ENCODE measurements around the gene BACH2.

Gene BACH2

GRCh38 chr6:90190752-90191395, 105.8 kb downstream of the BACH2 start:
- peak overlapping the region; percentile 21 for H3K4me3 ChIP-seq (ENCODE audit: low read length)
- H4K20me1 ChIP-seq (ENCODE audit: control insufficient read depth, insufficient read depth, low read depth, low read length) = peaks cover 76% of the 10 kb centered on the region
- TF ChIP-seq, protein P1, sequence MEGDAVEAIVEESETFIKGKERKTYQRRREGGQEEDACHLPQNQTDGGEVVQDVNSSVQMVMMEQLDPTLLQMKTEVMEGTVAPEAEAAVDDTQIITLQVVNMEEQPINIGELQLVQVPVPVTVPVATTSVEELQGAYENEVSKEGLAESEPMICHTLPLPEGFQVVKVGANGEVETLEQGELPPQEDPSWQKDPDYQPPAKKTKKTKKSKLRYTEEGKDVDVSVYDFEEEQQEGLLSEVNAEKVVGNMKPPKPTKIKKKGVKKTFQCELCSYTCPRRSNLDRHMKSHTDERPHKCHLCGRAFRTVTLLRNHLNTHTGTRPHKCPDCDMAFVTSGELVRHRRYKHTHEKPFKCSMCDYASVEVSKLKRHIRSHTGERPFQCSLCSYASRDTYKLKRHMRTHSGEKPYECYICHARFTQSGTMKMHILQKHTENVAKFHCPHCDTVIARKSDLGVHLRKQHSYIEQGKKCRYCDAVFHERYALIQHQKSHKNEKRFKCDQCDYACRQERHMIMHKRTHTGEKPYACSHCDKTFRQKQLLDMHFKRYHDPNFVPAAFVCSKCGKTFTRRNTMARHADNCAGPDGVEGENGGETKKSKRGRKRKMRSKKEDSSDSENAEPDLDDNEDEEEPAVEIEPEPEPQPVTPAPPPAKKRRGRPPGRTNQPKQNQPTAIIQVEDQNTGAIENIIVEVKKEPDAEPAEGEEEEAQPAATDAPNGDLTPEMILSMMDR (IDR thresholded peaks at IDR 0.05; ENCODE audit: low read depth, low read length, poor library complexity, severe bottlenecking) = no peak
- no peak for TF ChIP-seq EZH2phosphoT487 (IDR thresholded peaks at IDR 0.05; ENCODE audit: borderline replicate concordance, low read length)
- peak overlapping the region; percentile 41 for H3K4me2 ChIP-seq (ENCODE audit: low read length)
- peaks cover 99% of the 10 kb centered on the region for H3K4me1 ChIP-seq (ENCODE audit: control insufficient read depth, low read length)
- H3K79me2 ChIP-seq (ENCODE audit: control insufficient read depth, low read length) = peaks cover 100% of the 10 kb centered on the region
- no peaks in the 10 kb centered on the region for H3K9me3 ChIP-seq (ENCODE audit: control insufficient read depth, insufficient read depth, low read length)
- no peaks in the 10 kb centered on the region for H3K27me3 ChIP-seq (ENCODE audit: control insufficient read depth, low read length)
- no peaks in the 10 kb centered on the region for H3K9me2 ChIP-seq (replicated peaks; ENCODE audit: control insufficient read depth, low read length)
- peaks cover 92% of the 10 kb centered on the region for H3K36me3 ChIP-seq (ENCODE audit: control insufficient read depth, low read length)
- H3K27ac ChIP-seq (ENCODE audit: low read depth, low read length) = peak overlapping the region; percentile 35
- peaks cover 44% of the 10 kb centered on the region for H3F3A ChIP-seq (ENCODE audit: control insufficient read depth, insufficient read depth)

GRCh38 chr6:90190131-90190530, 106.5 kb downstream of the BACH2 start:
- H3K27ac ChIP-seq (ENCODE audit: low read depth, low read length) = no peak overlapping the region
- peaks cover 71% of the 10 kb centered on the region for H4K20me1 ChIP-seq (ENCODE audit: control insufficient read depth, insufficient read depth, low read depth, low read length)
- H3K9me2 ChIP-seq (replicated peaks; ENCODE audit: control insufficient read depth, low read length) = no peaks in the 10 kb centered on the region
- H3K4me1 ChIP-seq (ENCODE audit: control insufficient read depth, low read length) = peaks cover 96% of the 10 kb centered on the region
- no peaks in the 10 kb centered on the region for H3K27me3 ChIP-seq (ENCODE audit: control insufficient read depth, low read length)
- H3F3A ChIP-seq (ENCODE audit: control insufficient read depth, insufficient read depth) = peaks cover 51% of the 10 kb centered on the region
- peaks cover 91% of the 10 kb centered on the region for H3K36me3 ChIP-seq (ENCODE audit: control insufficient read depth, low read length)
- H3K9me3 ChIP-seq (ENCODE audit: control insufficient read depth, insufficient read depth, low read length) = no peaks in the 10 kb centered on the region
- H3K79me2 ChIP-seq (ENCODE audit: control insufficient read depth, low read length) = peaks cover 100% of the 10 kb centered on the region
- TF ChIP-seq, protein P1 (IDR thresholded peaks at IDR 0.05; ENCODE audit: low read depth, low read length, poor library complexity, severe bottlenecking) = no peak
- TF ChIP-seq EZH2phosphoT487 (IDR thresholded peaks at IDR 0.05; ENCODE audit: borderline replicate concordance, low read length) = no peak
- H3K4me2 ChIP-seq (ENCODE audit: low read length) = peak overlapping the region; percentile 41
- H3K4me3 ChIP-seq (ENCODE audit: low read length) = no peak overlapping the region; the same call in 1 of the 2 replicates

DNA sequence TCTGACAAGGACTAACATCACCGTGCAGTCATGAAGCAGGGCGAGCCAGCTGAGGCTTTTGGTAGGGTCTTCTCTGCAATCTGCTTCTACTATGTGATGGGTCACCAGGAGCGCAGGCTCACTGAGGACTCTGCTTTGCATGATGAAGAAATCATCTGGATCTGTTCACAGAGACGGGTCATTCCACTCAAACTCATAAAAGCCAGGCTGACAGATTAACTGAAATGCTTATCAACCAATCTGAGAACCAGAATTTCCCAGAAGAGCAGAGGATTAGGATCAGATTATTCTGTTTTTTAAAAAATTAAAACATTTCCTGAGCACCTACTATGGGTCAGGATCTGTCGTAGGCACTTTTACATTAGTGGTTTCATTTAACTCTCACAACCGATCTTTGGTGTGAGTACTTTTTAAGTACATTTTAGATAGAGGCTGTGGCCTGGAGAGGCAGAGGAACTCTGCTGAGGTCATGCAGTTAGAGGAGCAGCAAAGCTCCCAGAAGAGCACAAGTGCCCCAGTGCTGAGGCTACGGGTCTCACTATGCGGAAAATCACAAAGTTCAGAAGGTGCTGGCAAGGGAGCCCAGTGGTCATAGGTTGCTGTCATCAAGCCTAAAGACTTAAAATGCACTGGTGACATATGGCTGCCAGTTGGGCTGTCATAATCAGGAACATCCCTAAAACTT, 109.1 kb downstream of the BACH2 start:
- Histone ChIP-seq H3K4me2 (ENCODE audit: low read length) (peak overlapping the region; percentile 46), H3K79me2 (ENCODE audit: control insufficient read depth, low read length) (peaks cover 100% of the 10 kb centered on the region), H3K9me2 (replicated peaks; ENCODE audit: control insufficient read depth, low read length) (no peaks in the 10 kb centered on the region), H4K20me1 (ENCODE audit: control insufficient read depth, insufficient read depth, low read depth, low read length) (peaks cover 65% of the 10 kb centered on the region), H3K36me3 (ENCODE audit: control insufficient read depth, low read length) (peaks cover 91% of the 10 kb centered on the region), H3F3A (ENCODE audit: control insufficient read depth, insufficient read depth) (peaks cover 67% of the 10 kb centered on the region), H3K4me1 (ENCODE audit: control insufficient read depth, low read length) (peaks cover 93% of the 10 kb centered on the region), H3K27me3 (ENCODE audit: control insufficient read depth, low read length) (no peaks in the 10 kb centered on the region), H3K27ac (ENCODE audit: low read depth, low read length) (peak overlapping the region; percentile 43), H3K4me3 (ENCODE audit: low read length) (peak overlapping the region; percentile 9), H3K9me3 (ENCODE audit: control insufficient read depth, insufficient read depth, low read length) (no peaks in the 10 kb centered on the region)
- TF ChIP-seq, protein P1 (IDR thresholded peaks at IDR 0.05; ENCODE audit: low read depth, low read length, poor library complexity, severe bottlenecking) = no peak
- TF ChIP-seq EZH2phosphoT487 (IDR thresholded peaks at IDR 0.05; ENCODE audit: borderline replicate concordance, low read length) = no peak
